NCI-H146 treated with DMSO at 0.1 percent for 48 hours (cell line): Measurements from ENCODE around the gene KIAA1191.
A peak's percentile ranks its signal among the peaks of the same experiment; 100 is the strongest.

ENCODE experiments used
- DNase-seq: peaks from one replicate; lab custom pipeline; 2025; ENCODE audit not compliant: unreplicated experiment; lab: John Stamatoyannopoulos, UW

The KIAA1191 gene

DNA sequence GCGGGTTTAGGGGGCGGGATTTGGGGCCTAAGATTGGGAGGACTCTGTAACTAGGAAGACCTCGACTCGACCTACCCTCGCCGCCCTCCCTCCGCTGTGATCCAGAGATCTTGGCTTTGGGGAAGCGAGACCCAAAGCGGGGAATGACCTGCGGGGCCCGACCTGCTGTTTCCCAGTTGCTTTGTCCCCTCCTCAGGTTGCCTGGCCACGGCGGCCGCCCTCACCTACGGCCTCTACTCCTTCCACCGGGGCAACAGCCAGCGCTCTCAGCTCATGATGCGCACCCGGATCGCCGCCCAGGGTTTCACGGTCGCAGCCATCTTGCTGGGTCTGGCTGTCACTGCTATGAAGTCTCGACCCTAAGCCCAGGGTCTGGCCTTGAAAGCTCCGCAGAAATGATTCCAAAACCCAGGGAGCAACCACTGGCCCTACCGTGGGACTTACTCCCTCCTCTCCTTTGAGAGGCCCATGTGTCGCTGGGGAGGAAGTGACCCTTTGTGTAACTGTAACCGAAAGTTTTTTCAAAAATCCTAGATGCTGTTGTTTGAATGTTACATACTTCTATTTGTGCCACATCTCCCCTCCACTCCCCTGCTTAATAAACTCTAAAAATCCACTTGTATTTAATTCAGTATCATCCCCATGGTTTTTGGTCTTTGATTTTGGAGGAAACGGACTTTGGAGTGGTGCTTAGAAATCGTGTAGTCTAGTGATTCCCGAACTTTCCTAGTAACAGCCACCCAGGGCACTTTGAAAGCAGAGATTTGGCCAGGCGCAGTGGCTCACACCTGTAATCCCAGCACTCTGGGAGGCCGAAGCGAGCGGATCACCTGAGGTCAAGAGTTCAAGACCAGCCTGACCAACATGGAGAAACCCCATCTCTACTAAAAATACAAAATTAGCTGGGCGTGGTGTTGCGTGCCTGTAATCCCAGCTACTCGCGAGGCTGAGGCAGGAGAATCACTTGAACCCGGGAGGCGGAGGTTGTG lies 27.9 kb upstream of the KIAA1191 start:
- DNase-seq, result no peak

DNA sequence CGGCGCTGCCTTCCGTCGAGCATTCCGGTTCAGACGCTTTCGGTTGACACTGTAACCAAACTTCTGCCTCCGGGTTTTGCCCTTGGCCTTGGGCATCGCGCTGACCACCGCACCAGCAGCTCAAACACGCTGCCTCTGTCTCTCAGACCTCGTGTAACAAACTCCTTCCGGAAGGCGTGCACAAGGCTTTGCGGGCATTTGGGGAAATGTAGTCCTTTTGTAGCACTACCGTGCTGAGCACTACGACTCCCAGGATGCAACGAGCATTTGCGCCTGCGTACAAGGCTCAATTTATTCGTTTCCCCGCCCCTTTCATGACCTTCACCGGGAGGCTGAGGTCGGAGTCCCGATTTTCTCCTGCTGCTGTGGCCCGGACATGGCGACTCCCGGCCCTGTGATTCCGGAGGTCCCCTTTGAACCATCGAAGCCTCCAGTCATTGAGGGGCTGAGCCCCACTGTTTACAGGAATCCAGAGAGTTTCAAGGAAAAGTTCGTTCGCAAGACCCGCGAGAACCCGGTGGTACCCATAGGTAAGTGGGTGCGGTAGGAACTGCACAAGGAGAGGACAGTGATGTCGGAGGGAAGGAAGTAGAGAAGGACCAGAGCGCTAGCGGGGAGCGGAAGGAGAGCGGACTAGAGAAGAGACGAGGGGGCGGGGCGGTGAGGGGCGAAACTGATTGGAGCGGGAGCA lies 27.0 kb upstream of the KIAA1191 start, which contains the start of the genes HIGD2A and NOP16:
TSS of gene HIGD2A (plus strand) at position 308 of the 691 bp plus-strand sequence. CDS start at position 377, 69 bp downstream.
TSS of gene NOP16 (minus strand) at position 155 of the 691 bp plus-strand sequence. CDS start at position 96, 59 bp downstream.
- peak; percentile 91 for DNase-seq

DNA sequence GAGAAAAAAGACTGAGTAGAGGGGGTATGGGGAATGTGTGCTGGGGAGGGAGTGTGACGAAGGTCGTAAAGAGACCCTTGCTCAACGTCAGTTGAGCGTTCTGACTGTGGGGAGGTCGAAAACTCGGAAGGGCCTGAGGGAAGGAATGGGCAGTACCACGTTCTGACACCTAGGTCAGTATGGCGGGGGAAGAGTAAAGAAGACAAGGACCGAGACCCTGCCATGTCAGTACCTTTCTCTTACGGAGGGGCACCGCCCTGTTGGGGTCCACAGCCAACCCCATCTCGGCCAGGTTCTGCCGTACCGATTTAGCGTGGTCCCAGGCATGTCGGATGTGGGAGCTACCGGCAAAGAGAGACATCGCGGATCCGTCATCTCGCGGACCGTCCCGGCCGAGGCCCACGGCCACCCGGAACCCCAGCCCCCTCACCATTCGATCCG lies 26.5 kb upstream of the KIAA1191 start:
- peak; percentile 4 for DNase-seq

DNA sequence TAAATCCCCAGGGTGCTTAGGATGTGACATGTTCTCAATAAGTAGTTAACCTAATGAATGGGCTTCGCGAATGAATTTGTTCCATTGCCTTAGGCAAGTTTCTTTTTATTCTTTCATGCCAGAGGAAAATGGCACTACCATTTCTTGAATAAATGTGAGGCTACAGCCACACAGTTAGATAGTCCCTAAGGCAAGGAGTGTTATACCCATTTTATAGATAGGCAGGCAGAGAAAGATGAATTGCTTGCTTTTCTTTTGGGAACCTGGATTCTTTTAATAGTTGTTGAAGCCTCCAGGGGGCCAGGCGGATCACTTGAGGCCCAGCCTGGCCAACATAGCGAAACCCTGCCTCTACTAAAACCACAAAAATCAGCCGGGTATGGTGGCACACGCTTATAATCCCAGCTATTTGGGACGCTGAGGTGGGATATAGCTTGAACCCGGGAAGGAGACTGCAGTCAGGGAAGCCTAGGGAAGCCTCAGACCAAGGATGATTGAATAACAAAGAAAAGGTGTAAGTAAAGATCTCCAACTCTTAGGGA lies 25.9 kb upstream of the KIAA1191 start:
- no peak for DNase-seq

DNA sequence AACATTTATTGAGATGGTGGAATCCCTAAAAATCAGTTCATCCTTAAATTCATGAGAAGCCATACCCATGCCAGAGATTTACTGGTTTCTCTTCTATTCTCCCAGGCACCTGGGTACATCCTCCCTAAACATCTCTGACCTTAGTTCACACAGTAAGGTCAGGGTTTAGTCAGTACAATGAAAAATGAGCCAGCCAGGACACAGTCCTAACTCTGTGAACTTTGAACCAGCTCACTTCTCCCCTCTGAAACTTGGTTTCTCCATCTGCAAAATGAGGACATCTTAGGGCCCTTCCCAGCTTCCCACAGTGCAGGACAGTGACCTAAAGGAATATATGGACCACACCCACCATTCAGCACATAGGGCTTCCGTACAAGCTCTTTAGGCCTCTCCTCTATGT lies 24.9 kb upstream of the KIAA1191 start:
- DNase-seq, result no peak

DNA sequence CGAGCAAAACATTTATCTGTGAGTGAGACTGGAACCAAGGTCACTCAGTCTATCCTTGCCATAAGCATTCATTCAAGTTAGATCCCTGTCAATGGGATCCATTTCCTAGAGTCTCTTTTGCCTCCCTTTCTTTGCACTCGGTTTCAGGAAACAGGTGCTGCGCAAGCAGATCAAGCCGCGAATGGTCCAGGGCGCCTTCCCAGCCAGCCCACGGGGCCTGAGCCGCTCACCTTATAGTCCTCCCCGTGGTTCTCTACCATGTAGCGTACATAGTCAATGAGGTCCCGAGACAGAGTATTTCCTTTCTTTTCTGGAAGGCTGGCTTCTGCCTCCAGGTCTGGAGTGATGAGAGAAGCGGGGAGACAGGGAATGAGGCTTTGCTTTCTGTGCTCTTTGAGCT lies 23.4 kb upstream of the KIAA1191 start:
- DNase-seq, result no peak

DNA sequence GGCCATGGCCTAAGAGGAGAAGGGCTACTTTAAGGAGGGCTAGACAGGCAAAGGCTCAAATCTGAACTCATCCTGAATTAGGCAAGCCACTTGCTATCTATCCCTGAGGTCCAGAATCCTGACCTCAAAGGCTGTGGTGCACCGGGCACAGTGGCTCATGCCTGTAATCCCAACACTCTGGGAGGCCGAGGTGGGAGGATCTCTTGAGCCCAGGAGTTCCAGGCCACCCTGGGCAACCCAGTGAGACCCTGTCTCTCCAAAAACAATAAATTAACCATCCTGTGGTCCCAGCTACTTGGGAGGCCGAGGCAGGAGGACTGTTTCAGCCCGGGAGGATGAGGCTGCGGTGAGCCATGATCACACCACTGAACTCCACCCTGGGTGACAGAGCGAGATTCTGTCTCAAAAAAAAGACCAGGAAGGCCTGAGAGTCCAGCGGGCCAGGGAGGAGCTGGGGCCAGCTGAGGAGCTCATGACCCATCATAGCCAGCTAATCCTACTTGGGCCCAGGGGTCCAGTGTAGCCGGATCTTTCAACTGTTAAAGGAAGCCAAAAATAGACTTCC lies 22.9 kb upstream of the KIAA1191 start:
- no peak for DNase-seq

DNA sequence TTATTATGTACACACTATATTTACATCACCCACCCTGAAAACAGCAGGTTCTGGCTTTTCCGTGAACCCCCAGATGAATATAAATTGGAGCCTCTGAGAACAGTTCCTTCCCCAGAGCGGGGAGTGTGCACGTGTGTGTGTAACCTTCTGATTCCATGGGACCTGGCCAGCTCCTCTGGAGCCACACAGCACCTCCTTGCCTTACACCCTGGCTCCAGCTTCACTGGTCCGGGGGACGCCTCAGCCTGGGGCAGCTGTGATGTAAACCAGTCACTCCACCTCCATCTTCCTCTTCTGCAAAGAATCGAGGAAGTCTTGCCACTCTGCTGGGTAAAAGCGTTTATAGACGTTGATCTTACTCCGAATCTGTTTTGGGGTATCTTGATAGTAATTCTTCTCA lies 22.4 kb upstream of the KIAA1191 start:
- no peak for DNase-seq

DNA sequence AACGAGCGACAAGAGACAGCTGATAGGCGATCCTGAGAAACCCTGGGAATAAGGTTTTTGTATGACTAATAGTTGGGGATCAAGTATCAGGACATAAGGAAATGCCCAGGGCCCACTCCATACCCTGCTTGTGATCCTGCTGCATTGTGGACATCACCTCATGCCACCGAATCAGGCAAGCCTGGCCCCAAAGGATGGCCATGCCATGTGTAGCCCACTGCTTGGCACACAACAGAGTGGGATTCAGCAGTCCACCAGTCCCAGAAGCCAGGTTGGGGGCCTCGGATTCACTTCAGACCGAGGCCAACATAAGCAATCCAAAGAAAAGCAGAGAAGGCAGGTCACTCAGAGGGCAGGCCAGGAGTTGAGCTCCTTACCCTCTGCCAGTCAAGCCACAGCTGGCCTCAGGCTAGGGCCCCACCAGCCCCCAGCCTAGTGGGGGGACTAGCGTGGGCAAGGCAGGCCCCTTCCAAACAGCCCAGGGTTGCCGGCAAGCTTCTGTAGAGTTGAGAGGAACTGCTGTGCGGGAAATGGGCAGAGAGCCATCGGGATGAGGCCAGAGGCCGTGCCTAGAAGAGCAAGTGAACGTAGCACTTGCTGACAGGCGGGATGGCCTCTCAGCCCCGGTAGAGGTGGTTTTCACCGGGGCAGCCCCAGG lies 21.8 kb upstream of the KIAA1191 start:
- no peak for DNase-seq

DNA sequence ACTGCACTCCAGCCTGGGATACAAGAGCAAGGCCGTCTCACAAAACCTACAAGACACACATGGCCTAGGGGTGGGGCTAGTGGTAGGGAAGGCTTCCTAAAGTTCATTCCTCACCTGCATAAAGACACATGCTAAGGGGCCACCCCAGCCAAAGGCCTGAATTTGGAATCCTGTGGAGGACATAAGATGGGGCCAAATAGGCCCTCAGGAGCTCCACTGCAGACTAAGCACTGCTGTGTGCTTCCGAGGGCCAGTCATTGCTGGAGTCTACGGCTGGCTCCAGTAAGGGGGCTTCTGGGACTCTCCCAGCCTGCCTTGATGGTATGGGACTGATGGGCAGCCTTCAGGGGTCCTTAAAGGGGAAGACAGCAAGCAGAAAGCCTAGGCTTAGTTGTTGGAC lies 21.2 kb upstream of the KIAA1191 start:
- DNase-seq, result no peak

DNA sequence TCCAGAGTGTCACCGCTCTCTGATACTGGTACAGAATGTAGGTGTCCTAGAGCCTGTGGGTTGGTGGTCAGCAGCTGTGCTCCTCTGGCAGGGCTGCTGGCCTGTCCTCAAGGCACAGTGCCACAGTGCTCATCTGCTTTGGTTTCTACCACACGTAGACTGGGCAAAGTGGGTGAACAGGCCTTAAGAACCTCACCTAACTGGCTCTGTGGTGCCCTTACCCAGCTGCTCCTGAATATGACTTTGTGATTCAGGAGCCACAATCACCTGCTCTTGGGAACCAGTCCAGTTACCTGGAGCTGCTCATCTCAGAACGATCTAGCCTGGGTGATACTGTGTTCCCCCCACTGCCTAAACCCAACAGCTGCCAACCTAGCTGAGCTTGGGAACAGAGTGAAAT lies 20.4 kb upstream of the KIAA1191 start:
- DNase-seq, result no peak

DNA sequence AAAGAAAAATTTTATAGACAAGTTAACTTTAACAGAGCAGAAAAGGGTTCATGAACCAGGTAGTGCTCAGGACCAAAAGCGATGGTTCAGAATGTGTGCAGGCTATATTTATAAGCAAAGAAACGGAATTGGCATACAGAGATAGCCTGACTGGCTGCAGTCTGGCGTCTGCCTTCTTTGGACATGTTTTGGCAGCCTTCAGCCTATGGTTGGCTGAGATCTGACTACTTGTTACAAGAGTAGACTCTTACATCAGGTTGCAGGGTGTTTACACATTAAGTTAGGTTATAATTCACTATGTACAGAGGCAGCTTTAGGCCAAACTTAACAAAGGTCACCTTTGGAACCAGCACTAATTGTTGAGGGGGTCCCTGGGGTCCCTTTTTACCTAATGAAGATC lies 19.9 kb upstream of the KIAA1191 start:
- DNase-seq, result no peak

DNA sequence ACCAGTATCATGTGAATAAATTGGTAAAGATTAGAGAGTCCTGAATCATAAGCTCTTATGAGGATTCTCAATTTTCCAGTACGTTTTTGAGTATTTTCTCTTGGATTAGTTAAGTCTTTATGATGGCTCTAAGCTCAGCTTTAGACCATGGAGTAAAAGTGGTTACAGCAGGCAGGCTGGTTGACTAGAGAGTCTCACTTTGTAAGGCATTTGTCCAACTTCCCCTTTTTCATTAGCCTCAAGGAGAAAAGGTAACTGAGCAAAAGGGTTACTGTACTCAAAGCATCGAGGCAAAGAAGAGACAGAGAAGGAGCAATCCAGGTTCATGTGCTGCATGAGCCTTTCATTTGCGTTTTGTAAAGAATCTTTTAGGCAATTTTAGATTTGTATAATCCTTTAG lies 18.3 kb upstream of the KIAA1191 start:
- DNase-seq, result no peak

DNA sequence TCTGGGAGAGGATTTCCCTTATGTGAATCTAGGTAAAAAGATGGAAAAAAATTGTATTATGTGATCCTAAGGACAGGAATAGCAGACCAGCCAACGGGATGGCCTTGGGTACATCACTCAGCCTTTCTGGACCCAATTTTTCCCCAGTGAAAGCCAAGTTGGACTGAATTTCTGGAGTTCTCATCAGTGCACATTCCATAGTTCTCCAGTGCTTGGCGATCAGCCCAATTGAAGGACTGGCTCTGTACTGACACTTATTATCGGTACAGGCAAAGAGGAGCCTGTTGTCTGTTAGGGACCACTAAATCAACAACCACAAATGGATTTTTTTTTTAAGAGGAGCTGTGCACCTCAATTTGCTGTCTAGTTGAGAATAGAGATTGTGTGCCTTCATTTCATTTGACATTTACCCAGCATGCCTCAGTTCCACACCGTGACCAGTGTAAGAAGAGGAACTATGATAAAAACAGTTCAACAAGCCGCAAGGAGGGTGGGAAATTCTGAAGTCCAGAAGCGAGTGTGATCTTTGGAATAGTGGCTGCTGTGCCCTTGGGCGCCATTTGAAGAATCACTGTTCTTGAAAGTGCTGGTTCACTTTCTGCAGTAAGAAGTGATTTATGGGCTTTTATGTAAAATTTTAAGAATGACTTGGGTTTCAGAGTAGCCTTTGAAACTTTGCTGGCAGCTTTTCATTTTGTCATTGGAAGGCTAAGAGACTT lies 11.7 kb upstream of the KIAA1191 start:
- DNase-seq, result no peak

DNA sequence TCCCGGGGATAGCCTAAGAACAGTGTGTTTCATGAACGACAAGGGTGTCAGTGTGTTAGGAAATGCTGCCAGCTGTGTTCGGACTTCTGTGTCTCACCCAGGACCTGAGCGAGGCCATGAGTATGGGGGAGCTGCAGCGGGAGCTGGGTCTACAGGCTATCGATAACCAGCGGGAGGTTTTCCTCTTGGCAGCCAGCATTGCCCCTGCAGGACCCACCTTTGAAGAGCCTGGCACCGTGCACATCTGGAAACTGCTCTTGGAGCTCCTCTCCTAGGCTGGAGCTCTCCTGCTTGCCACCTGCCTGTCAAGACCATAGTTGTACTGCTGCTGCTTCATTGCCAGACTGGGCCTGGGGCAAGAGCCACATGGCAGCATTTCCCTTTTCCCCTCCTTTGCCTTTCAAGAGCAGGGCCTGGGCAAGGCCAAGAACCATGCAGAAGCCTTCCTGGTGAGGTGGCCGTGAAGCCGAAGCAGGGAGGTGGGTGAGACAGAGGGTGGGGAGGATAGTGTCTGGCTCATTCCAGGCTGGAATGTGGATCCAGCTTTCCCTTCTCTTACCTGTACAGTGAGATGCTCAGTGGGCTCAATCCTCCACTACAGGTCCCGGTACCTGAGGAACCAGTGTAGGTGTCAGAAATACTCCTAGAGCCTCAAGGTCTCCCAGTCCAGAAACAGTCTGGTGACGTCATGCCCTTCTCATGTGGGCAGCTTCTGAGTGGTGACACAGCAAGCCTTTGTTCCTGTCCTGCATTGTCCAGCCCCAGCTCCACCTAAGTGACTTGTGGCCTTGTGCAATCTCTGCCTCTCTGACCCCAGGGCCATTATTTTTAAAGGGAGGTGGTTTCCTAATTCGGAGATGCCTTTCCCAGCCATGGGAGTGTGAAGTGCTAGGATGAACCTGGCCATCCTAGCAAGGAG lies 10.3 kb upstream of the KIAA1191 start:
- DNase-seq, result no peak

DNA sequence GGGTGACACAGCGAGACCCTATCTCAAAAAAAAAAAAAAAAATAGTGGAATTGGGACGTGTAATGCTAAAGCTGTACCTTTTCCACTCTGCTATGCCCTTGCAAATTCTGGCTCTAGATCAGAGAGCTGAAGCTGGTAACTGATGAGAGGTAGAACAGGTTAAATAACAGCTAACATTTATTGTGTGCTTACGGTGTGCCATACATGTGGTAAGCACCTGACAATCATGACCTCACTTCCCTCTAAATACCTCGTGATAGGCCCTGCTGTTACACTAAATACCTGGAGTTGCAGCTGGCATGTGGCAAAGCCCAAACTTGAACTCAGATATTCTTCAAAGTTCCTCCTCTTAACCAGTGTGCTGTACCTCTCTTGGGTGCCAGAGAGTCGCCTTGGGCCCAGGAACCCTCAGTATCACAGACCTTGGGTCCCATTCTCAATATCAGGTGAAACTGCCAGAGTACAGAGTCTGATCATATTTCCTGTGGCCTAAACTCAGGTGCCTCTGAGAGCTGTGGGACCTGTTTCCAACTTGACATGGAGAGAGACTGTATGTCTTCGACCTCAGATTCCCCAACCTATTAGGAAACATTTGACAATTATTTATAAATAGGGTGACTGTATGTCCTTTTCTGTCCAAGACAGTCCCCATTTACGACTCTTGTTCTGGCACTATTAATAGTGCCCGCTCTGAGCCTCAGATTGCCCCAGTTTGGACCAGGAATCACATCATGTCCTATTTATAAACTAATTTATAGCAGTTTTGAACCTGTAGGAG lies 8.6 kb upstream of the KIAA1191 start:
- DNase-seq, result no peak

DNA sequence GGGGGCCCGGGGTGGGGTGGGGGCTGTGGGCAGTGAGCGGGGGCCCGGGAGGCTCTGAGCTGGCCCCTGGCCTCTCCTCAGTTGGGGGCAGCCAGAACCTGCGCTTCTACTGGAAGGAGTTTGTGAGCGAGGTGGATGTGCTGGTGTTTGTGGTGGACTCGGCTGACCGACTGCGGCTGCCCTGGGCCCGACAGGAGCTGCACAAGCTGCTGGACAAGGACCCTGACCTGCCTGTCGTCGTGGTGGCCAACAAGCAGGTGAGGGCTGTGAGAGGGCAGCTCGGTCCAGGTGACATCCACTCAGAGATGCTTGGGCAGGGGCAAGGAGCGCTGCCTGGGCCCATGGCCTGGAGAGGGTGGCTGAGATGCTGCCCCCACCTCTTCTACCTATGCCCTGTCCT lies 7.2 kb upstream of the KIAA1191 start:
- DNase-seq, result no peak

DNA sequence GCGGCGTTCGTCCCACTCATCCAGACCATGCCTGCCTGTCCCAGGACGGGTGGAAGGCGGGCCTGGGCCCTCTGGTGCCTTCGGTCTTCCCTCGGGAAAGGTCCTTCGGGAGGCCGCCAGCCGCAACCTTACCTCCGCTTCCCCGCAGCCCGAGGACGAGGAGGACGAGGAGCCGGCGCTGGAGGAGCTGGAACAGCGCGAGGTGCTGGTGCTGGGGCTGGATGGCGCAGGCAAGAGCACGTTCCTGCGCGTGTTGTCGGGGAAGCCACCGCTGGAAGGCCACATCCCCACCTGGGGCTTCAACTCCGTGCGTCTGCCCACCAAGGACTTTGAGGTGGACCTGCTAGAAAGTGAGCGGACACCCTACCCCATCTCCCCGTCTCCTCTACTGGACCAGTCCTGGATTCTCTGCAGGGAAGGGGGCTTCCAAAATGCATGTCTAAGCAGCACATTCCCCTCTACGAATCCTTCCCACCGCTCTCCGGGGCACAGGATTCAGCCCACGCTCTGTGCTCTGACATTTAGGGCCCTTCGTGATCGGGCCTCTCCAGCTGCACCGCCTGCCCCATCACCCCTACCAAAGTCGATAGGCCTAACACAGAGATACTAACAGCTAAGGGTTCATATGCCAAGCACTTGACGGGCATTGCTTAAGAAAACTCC lies 4.8 kb upstream of the KIAA1191 start:
- DNase-seq, result no peak
